Choroid plexus epithelial cell (primary cell): Measurements from ENCODE around the gene SPDYE1.
"Not testable (repeated sequence)": the region's sequence is repeated elsewhere in the genome, so short reads cannot be mapped to it uniquely, and the experiment has no call there.

ENCODE experiments used
- DNase-seq: peaks from one replicate; pipeline ENCODE4 v3.0.0-alpha.2; 2010; ENCODE audit warnings: low read depth
- H3K4me3 ChIP-seq: 2 replicates; pipeline ENCODE4 v1.5.1; 2011; ENCODE audit warnings: low read depth, mild to moderate bottlenecking, control low read depth, low read length, moderate library complexity
- TF ChIP-seq, protein P1 (sequence below): conservative IDR thresholded peaks from 2 replicates; pipeline ENCODE4 v1.5.1; 2011; ENCODE audit warnings: low read depth, mild to moderate bottlenecking, control low read depth, inconsistent platforms, low read length, moderate library complexity

SPDYE1 gene

DNA sequence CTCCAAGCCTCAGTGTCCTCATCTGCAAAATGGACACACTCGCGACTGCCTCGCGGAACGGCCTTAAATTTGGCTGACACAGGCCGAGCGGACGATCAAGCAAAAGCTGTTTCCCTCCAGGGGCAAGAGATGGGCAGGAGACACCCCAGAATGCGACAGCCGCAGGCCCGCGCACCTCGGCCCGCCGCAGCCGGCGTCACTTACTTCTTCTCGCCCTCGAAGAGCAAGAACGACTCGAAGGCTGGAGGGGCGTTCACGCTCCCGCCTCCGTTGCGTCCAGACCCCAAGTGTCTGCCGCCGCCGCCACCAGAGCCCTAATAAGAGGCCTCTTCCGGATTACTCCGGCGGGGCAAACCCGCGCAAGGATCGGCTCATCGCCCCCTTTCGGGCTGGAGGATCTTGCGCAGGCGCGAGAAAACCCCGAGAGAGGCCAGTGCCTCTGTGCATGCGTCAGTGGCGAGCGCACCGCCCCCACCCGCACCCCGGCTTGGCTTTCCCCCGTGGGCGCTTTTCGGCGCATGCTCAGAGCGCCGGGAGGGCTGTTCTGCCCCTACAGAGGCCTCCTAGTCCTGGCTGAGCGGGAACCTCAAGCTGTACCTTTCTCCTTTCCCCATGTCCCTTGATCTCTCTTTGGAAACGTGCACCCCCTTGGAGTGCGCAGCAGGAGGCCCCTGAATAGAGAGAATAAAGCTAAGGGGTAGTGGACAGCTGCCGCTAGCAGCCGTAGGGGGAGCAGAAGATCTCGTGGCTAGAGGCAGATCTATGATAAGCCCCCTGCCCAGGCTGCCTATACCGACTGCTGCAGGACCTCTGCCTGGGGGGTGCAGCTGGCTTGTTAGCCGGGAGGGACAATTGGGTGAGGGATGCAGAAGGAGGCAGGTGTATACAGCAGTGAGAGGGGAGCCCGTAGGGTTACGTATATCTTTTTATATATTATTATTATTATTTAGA lies 21.4 kb downstream of the SPDYE1 start:
- TF ChIP-seq, protein P1, sequence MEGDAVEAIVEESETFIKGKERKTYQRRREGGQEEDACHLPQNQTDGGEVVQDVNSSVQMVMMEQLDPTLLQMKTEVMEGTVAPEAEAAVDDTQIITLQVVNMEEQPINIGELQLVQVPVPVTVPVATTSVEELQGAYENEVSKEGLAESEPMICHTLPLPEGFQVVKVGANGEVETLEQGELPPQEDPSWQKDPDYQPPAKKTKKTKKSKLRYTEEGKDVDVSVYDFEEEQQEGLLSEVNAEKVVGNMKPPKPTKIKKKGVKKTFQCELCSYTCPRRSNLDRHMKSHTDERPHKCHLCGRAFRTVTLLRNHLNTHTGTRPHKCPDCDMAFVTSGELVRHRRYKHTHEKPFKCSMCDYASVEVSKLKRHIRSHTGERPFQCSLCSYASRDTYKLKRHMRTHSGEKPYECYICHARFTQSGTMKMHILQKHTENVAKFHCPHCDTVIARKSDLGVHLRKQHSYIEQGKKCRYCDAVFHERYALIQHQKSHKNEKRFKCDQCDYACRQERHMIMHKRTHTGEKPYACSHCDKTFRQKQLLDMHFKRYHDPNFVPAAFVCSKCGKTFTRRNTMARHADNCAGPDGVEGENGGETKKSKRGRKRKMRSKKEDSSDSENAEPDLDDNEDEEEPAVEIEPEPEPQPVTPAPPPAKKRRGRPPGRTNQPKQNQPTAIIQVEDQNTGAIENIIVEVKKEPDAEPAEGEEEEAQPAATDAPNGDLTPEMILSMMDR = peak; percentile 55
- DNase-seq = peak; percentile 98
- peak overlapping the region; percentile 70 for H3K4me3 ChIP-seq

- H3K4me3 ChIP-seq, DNase-seq: not testable (repeated sequence)
Observed at GRCh38 chr7:44019825-44020224, 22.1 kb downstream of the SPDYE1 start.

- not testable (repeated sequence) for H3K4me3 ChIP-seq, DNase-seq
Observed at GRCh38 chr7:44022069-44022468, 24.4 kb downstream of the SPDYE1 start.

- not testable (repeated sequence) for DNase-seq, H3K4me3 ChIP-seq
Observed at GRCh38 chr7:44022796-44023467, 25.2 kb downstream of the SPDYE1 start.

DNA sequence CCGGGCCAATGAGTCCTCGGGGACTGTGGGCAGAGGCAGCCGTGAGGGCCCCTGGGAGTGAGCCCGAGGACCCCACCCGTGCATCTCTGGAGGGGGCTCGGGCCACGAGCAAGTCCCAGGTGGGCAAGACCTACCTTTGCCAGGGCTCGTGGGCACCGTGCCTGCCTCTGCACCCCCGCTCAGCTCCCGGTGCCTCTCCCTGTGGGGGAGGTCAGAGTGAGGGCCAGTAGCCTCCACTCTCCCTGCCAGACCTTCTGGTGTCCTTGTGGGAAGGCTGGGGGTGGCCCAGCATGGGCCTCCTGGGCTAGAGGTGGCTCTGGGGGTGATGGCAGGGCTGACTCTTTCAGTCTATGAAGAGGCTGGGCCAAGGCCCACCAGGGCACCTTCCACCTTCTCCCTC lies 31.7 kb downstream of the SPDYE1 start:
- not testable (repeated sequence) for DNase-seq, H3K4me3 ChIP-seq

DNA sequence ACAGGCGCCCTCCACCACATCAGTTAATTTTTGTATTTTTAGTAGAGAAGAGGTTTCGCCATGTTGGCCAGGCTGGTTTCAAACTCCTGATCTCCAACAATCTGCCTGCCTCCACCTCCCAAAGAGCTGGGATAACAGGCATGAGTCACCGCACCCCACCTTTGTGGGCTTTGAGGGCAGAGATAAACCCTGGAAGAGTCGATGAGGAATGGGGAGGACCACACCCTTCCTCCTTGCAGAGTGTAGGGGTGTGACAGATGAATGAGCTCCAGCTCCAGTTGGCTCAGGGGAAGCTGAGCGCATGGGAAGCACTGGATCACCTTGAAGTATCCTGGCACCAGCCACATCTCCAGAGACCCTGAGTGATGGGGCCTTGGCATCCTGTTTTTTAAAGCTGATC lies 32.3 kb downstream of the SPDYE1 start:
- DNase-seq = not testable (repeated sequence)

GRCh38 chr7:44031319-44031718 lies 33.6 kb downstream of the SPDYE1 start:
- DNase-seq, H3K4me3 ChIP-seq: not testable (repeated sequence)

More for the DNA sequence above, 32.3 kb downstream of the SPDYE1 start:
- not testable (repeated sequence) for H3K4me3 ChIP-seq

GRCh38 chr7:44032031-44032430 lies 34.3 kb downstream of the SPDYE1 start:
- not testable (repeated sequence) for H3K4me3 ChIP-seq, DNase-seq

GRCh38 chr7:44033971-44034844 lies 36.5 kb downstream of the SPDYE1 start:
- not testable (repeated sequence) for H3K4me3 ChIP-seq, DNase-seq

- DNase-seq = peak; percentile 49
- not testable (repeated sequence) for H3K4me3 ChIP-seq
Observed at GRCh38 chr7:44036364-44036763, 38.7 kb downstream of the SPDYE1 start.

DNA sequence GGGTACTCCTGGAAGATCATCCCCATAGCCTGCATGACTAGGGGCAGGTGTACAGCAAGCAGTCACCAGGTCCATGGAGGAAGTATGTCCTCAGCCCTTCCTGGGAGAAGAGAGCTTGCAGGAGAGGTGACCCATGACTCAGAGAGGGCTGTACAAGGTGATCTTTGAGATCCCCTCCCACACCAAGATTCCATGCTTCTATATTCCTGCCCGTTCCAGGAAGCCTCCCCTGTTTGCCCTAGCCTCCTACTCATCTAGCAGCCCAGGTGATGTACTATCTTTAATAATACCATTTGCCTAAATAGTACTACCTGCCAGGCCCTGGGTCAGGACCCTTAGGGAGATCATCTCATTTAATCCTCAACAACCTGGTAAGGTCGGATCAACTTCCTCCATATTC lies 40.3 kb downstream of the SPDYE1 start:
- not testable (repeated sequence) for DNase-seq, H3K4me3 ChIP-seq

- not testable (repeated sequence) for DNase-seq, H3K4me3 ChIP-seq
Observed at GRCh38 chr7:44038553-44038952, 40.9 kb downstream of the SPDYE1 start.

- peak; percentile 54 for DNase-seq
- H3K4me3 ChIP-seq = peak overlapping the region; percentile 46
Observed at GRCh38 chr7:44038961-44039558, 41.4 kb downstream of the SPDYE1 start.

GRCh38 chr7:44039800-44040492 lies 42.2 kb downstream of the SPDYE1 start:
- DNase-seq = not testable (repeated sequence)

GRCh38 chr7:44040493-44040891 lies 42.8 kb downstream of the SPDYE1 start:
- not testable (repeated sequence) for DNase-seq
- peak overlapping the region; percentile 36 for H3K4me3 ChIP-seq

More at GRCh38 chr7:44039800-44040492, 42.2 kb downstream of the SPDYE1 start:
- H3K4me3 ChIP-seq = not testable (repeated sequence)
